GM19467 (cell line): ENCODE measurements around the gene HPCA.

Experiments used
- ATAC-seq: cut with Tn5 transposase; IDR thresholded peaks from one replicate; pipeline ENCODE4 v1.9.1; 2021; ENCODE audit warnings: mild to moderate bottlenecking, moderate library complexity; ENCODE audit not compliant: unreplicated experiment

HPCA gene

GRCh38 chr1:32888677-32889420 lies 2.6 kb downstream of the HPCA start:
- ATAC-seq = no peak

GRCh38 chr1:32889731-32890278 lies 3.5 kb downstream of the HPCA start:
- ATAC-seq = no peak

- ATAC-seq = no peak
Measured at GRCh38 chr1:32890516-32891240, 4.4 kb downstream of the HPCA start.

GRCh38 chr1:32891241-32891570 lies 4.9 kb downstream of the HPCA start:
- ATAC-seq = no peak

- no peak for ATAC-seq
Measured at GRCh38 chr1:32891630-32892029, 5.3 kb downstream of the HPCA start.

- no peak for ATAC-seq
Measured at GRCh38 chr1:32892368-32893197, 6.3 kb downstream of the HPCA start.

GRCh38 chr1:32893198-32894018 lies 7.1 kb downstream of the HPCA start:
- ATAC-seq = no peak

- no peak for ATAC-seq
Measured at GRCh38 chr1:32894019-32894600, 7.8 kb downstream of the HPCA start.

GRCh38 chr1:32894681-32895080 lies 8.4 kb downstream of the HPCA start:
- ATAC-seq = no peak

GRCh38 chr1:32895325-32896215 lies 9.3 kb downstream of the HPCA start:
- no peak for ATAC-seq

- ATAC-seq = no peak
Measured at GRCh38 chr1:32896451-32896850, 10.2 kb downstream of the HPCA start.

- no peak for ATAC-seq
Measured at GRCh38 chr1:32897082-32898049, 11.1 kb downstream of the HPCA start.

- ATAC-seq = no peak
Measured at GRCh38 chr1:32898056-32898455, 11.8 kb downstream of the HPCA start.

GRCh38 chr1:32898958-32899357 lies 12.7 kb downstream of the HPCA start:
- ATAC-seq = no peak

- ATAC-seq = no peak
Measured at GRCh38 chr1:32899586-32900296, 13.4 kb downstream of the HPCA start.

GRCh38 chr1:32900371-32900955 lies 14.2 kb downstream of the HPCA start:
- ATAC-seq = no peak
